ENCODE results near the gene SH3RF3. TPM values are rescaled to one million over a fixed set of nuclear protein-coding genes. Genes with fewer than 3 reads are reported as not detected.

Gene SH3RF3
- total RNA-seq: 2.1 and 4.7 TPM in 2 replicates

DNA sequence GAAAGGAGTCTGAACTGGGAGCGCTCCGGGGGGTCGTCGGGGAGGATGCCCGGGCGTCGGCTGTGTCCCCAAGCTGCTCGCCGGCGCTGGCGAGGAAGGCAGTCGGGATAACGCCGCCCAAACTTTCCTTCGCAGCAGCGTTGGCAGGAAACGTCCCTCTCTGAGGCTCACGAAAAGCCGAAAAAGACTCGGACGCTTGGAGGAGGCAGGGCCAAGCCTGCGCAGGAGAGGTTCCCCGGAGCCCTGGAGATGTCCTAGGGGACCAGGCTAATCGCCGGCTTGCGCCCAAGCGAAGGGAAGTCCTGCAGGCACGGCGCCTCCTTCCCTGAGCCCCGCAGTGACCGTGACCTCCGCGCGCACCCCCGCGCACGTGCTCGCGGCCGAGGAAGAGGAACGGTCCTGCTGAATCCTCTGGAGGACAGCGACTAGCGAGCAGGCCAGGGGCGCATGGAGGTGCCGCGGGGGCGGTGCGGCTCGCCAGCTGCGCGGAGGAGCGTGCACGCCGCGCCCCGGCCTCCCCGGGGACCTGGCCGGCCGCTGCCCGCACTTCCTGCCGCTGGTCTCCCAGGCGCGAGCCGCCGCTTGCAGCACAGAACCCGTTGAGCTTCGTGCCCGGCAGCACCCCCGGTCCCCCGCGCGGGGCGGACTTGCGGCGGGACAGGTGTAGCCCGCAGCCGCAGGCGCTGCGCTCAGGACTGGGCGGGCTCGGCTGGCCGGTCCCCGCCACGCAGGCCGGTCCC is at the start of gene SH3RF3:
SH3RF3 (plus strand) TSS at position 590 of the 740 bp plus-strand sequence.

Other genes starting within 250 kb of the SH3RF3 start
- gene EDAR, start 140.0 kb upstream of the SH3RF3 start, total RNA-seq: not detected in 2 replicates